Muscle of leg (tissue), 11 donors: ENCODE results near the gene FHIT. TPM values are rescaled to one million over a fixed set of nuclear protein-coding genes. Genes with fewer than 3 reads are reported as not detected.
A peak's percentile ranks its signal among the peaks of the same experiment; 100 is the strongest.

Experiments
- DNase-seq: peaks from one replicate; pipeline ENCODE4 v3.0.0; 2013
- H3K27ac ChIP-seq: one replicate; pipeline ENCODE4 v1.5.1; 2013; ENCODE audit warnings: mild to moderate bottlenecking, low read length, control low read depth
- H3K27me3 ChIP-seq: one replicate; pipeline ENCODE4 v1.6.1; 2013; ENCODE audit warnings: low read length; ENCODE audit not compliant: control insufficient read depth, insufficient read depth
- H3K36me3 ChIP-seq: one replicate; pipeline ENCODE4 v1.6.1; 2013; ENCODE audit warnings: low read length; ENCODE audit not compliant: control insufficient read depth, insufficient read depth
- H3K4me1 ChIP-seq: one replicate; pipeline ENCODE4 v1.6.1; 2013; ENCODE audit warnings: low read length; ENCODE audit not compliant: control insufficient read depth, insufficient read depth
- H3K4me3 ChIP-seq: one replicate; pipeline ENCODE4 v1.5.1; 2013; ENCODE audit warnings: low read length, control low read depth
- H3K9me3 ChIP-seq: replicated peaks from 2 replicates; pipeline ENCODE4 v1.6.1; 2013; ENCODE audit warnings: low read depth, low read length; ENCODE audit not compliant: control insufficient read depth
- WGBS: methylation state at CpG from one replicate; pipeline ENCODE4 v1.1.5; 2013; ENCODE audit warnings: missing lambda C conversion rate; ENCODE audit not compliant: insufficient coverage; 5-methylcytosine and 5-hydroxymethylcytosine counted together
- polyA plus RNA-seq, 8 donors: library from polyadenylated mRNA; unstranded; fragments of 120-200 nt; gene quantifications; one replicate each; pipeline versions ENCODE4 v1.2.1 to v1.2.3, GENCODE V29; 2013; ENCODE audit warnings: inconsistent platforms in 1 of 8, low replicate concordance in 1 of 8; ENCODE audit not compliant: insufficient read length in 8 of 8, insufficient read depth in 1 of 8
- total RNA-seq: library from RNA; stranded (reverse); fragments of 120-200 nt; gene quantifications from one replicate; pipeline ENCODE4 v1.2.4, GENCODE V29; 2013

The FHIT gene
- total and polyA plus RNA-seq, 9 donors: 4.1 to 8.0 (median 5.3) TPM

- H3K4me3 ChIP-seq: no peak overlapping the region
- no peak overlapping the region for H3K27ac ChIP-seq
- H3K27me3 ChIP-seq: no peaks in the 10 kb centered on the region
- WGBS: no CpG with 5 or more reads among the region's 3 CpGs
- DNase-seq: no peak
- H3K36me3 ChIP-seq: no peaks in the 10 kb centered on the region
- no peaks in the 10 kb centered on the region for H3K4me1 ChIP-seq
- no peaks in the 10 kb centered on the region for H3K9me3 ChIP-seq
Measured at GRCh38 chr3:61178167-61178566, 73.1 kb downstream of the FHIT start.

- H3K4me3 ChIP-seq: no peak overlapping the region
- peak; percentile 35 for DNase-seq
- no peak overlapping the region for H3K27ac ChIP-seq
- no peaks in the 10 kb centered on the region for H3K9me3 ChIP-seq
- H3K4me1 ChIP-seq: no peaks in the 10 kb centered on the region
- H3K27me3 ChIP-seq: no peaks in the 10 kb centered on the region
- H3K36me3 ChIP-seq: no peaks in the 10 kb centered on the region
- WGBS: no CpG with 5 or more reads among the region's 2 CpGs
Measured at GRCh38 chr3:61177450-61177849, 73.8 kb downstream of the FHIT start.

- no peak overlapping the region for H3K4me3 ChIP-seq
- no peak overlapping the region for H3K27ac ChIP-seq
- DNase-seq: no peak
- H3K36me3 ChIP-seq: no peaks in the 10 kb centered on the region
- no peaks in the 10 kb centered on the region for H3K9me3 ChIP-seq
- no peaks in the 10 kb centered on the region for H3K27me3 ChIP-seq
- H3K4me1 ChIP-seq: no peaks in the 10 kb centered on the region
Measured at GRCh38 chr3:61173676-61174075, 77.6 kb downstream of the FHIT start.

GRCh38 chr3:61172684-61173083 lies 78.6 kb downstream of the FHIT start:
- Histone ChIP-seq H3K36me3 (no peaks in the 10 kb centered on the region), H3K27me3 (no peaks in the 10 kb centered on the region), H3K9me3 (no peaks in the 10 kb centered on the region), H3K27ac (no peak overlapping the region), H3K4me3 (no peak overlapping the region), H3K4me1 (no peaks in the 10 kb centered on the region)
- no CpG with 5 or more reads among the region's 2 CpGs for WGBS
- no peak for DNase-seq

- no peak for DNase-seq
- no CpG with 5 or more reads among the region's 1 CpG for WGBS
- no peaks in the 10 kb centered on the region for H3K9me3 ChIP-seq
- H3K4me3 ChIP-seq: no peak overlapping the region
- no peaks in the 10 kb centered on the region for H3K4me1 ChIP-seq
- no peaks in the 10 kb centered on the region for H3K27me3 ChIP-seq
- no peak overlapping the region for H3K27ac ChIP-seq
- H3K36me3 ChIP-seq: no peaks in the 10 kb centered on the region
Measured at GRCh38 chr3:61172203-61172602, 79.0 kb downstream of the FHIT start.

GRCh38 chr3:61169621-61170251 lies 81.5 kb downstream of the FHIT start:
- H3K36me3 ChIP-seq: no peaks in the 10 kb centered on the region
- H3K27me3 ChIP-seq: no peaks in the 10 kb centered on the region
- H3K4me3 ChIP-seq: no peak overlapping the region
- DNase-seq: no peak
- H3K27ac ChIP-seq: no peak overlapping the region
- no peaks in the 10 kb centered on the region for H3K9me3 ChIP-seq
- H3K4me1 ChIP-seq: no peaks in the 10 kb centered on the region
- 60% methylated on average over 1 of the region's 2 CpGs for WGBS

GRCh38 chr3:61168286-61168685 lies 83.0 kb downstream of the FHIT start:
- no peak for DNase-seq
- Histone ChIP-seq H3K9me3 (no peaks in the 10 kb centered on the region), H3K27ac (no peak overlapping the region), H3K4me3 (no peak overlapping the region), H3K36me3 (no peaks in the 10 kb centered on the region), H3K4me1 (no peaks in the 10 kb centered on the region), H3K27me3 (no peaks in the 10 kb centered on the region)
- 80% methylated on average over 3 of the region's 3 CpGs for WGBS

GRCh38 chr3:61162965-61163364 lies 88.3 kb downstream of the FHIT start:
- no peaks in the 10 kb centered on the region for H3K4me1 ChIP-seq
- H3K36me3 ChIP-seq: no peaks in the 10 kb centered on the region
- 57% methylated on average over 1 of the region's 2 CpGs for WGBS
- no peaks in the 10 kb centered on the region for H3K9me3 ChIP-seq
- no peak overlapping the region for H3K4me3 ChIP-seq
- no peak for DNase-seq
- no peaks in the 10 kb centered on the region for H3K27me3 ChIP-seq
- no peak overlapping the region for H3K27ac ChIP-seq

- Histone ChIP-seq H3K4me1 (peaks cover 2% of the 10 kb centered on the region), H3K4me3 (no peak overlapping the region), H3K27me3 (no peaks in the 10 kb centered on the region), H3K36me3 (no peaks in the 10 kb centered on the region), H3K9me3 (no peaks in the 10 kb centered on the region), H3K27ac (no peak overlapping the region)
- DNase-seq: no peak
Measured at GRCh38 chr3:61158667-61159066, 92.6 kb downstream of the FHIT start.

GRCh38 chr3:61158216-61158615 lies 93.0 kb downstream of the FHIT start:
- Histone ChIP-seq H3K27me3 (no peaks in the 10 kb centered on the region), H3K27ac (no peak overlapping the region), H3K4me3 (no peak overlapping the region), H3K9me3 (no peaks in the 10 kb centered on the region), H3K36me3 (no peaks in the 10 kb centered on the region), H3K4me1 (peaks cover 2% of the 10 kb centered on the region)
- 47% methylated on average over 3 of the region's 4 CpGs for WGBS
- DNase-seq: no peak

GRCh38 chr3:61157414-61157813 lies 93.8 kb downstream of the FHIT start:
- H3K27ac ChIP-seq: no peak overlapping the region

More at GRCh38 chr3:61157414-61157813, 93.8 kb downstream of the FHIT start:
- H3K4me3 ChIP-seq: no peak overlapping the region
- no peak for DNase-seq
- peaks cover 2% of the 10 kb centered on the region for H3K4me1 ChIP-seq
- H3K36me3 ChIP-seq: no peaks in the 10 kb centered on the region
- H3K9me3 ChIP-seq: no peaks in the 10 kb centered on the region
- H3K27me3 ChIP-seq: no peaks in the 10 kb centered on the region
